Left cardiac atrium (tissue), 4 donors: ENCODE measurements around the gene GTF3C5. TPM values are rescaled to one million over a fixed set of nuclear protein-coding genes. Genes with fewer than 3 reads are reported as not detected.
A peak's percentile ranks its signal among the peaks of the same experiment; 100 is the strongest.
"Not testable (repeated sequence)": the region's sequence is repeated elsewhere in the genome, so short reads cannot be mapped to it uniquely, and the experiment has no call there.

Experiments
- ATAC-seq, 2 donors: fragments of 200-7000 bp; cut with Tn5 transposase; one replicate each; pipeline ENCODE4 v1.9.1; 2020; ENCODE audit warnings: mild to moderate bottlenecking in 2 of 2, moderate library complexity in 2 of 2
- DNase-seq: peaks from one replicate; pipeline ENCODE4 v3.0.0-alpha.2; 2020
- intact Hi-C, 2 donors: fragments of 100-400 bp; cut with DNase I; formaldehyde crosslinking; loops; one replicate each; pipeline versions ENCODE4 v1.14.1 to v1.15.1; 2022 to 2023
- total RNA-seq, 2 donors: library from RNA; stranded (reverse); fragmentation: NEBNext Ultra II Directional; extraction: Animal tissue kit (Norgen Biotek cat#: 25700); gene quantifications; one replicate each; pipeline ENCODE4 v1.2.1, GENCODE V29; 2021
- donor health status: DM: no; HTN: yes; CAD: no.
- donor health status: DM: no; HTN: yes; CAD: no; lungs with severe emphysema.
- donor health status: DM: yes; HTN: yes; CAD: no.
- donor health status: Dilated cardiomyopathy.

GTF3C5 gene
- total RNA-seq, 2 donors from 2014 or later: 30.9 to 35.2 TPM

DNA sequence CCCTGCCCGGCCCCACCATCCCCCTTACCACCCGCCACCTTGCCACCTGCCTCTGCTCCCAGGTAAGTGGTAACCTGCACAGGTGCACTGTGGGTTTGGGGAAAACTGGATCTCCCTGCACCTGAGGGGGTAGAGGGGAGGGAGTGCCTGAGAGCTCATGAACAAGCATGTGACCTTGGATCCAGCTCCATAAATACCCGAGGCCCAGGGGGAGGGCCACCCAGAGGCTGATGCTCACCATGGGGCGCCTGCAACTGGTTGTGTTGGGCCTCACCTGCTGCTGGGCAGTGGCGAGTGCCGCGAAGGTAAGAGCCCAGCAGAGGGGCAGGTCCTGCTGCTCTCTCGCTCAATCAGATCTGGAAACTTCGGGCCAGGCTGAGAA, 31.0 kb downstream of the GTF3C5 start, which contains the start of gene CEL:
CEL (plus strand) TSS at position 218 of the 382 bp plus-strand sequence; CDS start at position 240, 22 bp downstream.
- DNase-seq, intact Hi-C loops: not testable (repeated sequence)
- ATAC-seq: peak in 1 of 2 donors; percentile 11

DNA sequence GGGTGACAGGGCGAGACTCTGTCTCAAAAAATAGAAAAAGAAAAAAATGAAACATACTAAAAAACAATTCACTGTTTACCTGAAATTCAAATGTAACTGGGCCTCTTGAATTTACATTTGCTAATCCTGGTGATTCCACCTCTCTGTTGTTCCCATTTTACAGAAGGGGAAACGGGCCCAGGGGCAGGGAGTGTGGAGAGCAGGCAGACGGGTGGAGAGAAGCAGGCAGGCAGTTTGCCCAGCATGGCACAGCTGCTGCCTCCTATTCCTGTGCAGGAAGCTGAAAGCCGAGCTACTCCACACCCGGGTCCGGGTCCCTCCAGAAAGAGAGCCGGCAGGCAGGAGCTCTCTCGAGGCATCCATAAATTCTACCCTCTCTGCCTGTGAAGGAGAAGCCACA, 31.8 kb downstream of the GTF3C5 start:
- ATAC-seq, DNase-seq, intact Hi-C loops: not testable (repeated sequence)

DNA sequence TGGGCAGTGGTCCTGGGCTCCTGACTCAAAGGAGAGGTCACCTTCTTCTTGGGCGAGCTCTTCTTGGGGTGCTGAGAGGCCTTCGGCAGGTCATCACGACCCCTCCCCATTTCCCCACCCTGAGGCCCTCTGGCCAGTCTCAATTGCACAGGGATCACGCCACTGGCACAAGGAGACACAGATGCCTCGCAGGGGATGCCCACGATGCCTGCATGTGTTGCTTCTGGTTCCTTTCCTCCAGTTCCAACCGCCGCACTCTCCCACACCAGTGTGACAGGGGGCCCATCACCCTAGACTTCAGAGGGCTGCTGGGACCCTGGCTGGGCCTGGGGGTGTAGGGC, 32.3 kb downstream of the GTF3C5 start:
- ATAC-seq (no peak), DNase-seq (no peak)
- intact Hi-C loops: no loop called here

DNA sequence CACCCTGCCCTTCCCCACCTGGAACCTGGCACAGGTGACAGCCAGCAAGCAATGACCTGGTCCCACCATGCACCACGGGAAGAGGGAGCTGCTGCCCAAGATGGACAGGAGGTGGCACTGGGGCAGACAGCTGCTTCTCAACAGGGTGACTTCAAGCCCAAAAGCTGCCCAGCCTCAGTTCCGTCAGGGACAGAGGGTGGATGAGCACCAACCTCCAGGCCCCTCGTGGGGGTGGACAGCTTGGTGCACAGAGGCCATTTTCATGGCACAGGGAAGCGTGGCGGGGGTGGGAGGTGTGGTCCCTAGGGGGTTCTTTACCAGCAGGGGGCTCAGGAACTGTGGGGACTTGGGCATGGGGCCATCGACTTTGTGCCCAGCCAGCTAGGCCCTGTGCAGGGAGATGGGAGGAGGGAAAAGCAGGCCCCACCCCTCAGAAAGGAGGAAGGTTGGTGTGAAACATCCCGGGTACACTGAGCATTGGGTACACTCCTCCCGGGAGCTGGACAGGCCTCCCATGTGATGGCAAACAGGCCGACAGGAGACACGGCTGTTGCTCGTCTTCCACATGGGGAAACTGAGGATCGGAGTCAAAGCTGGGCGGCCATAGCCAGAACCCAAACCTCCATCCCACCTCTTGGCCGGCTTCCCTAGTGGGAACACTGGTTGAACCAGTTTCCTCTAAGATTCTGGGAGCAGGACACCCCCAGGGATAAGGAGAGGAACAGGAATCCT, 32.9 kb downstream of the GTF3C5 start:
- ATAC-seq: no peak
- no peak for DNase-seq
- intact Hi-C loops: no loop called here

DNA sequence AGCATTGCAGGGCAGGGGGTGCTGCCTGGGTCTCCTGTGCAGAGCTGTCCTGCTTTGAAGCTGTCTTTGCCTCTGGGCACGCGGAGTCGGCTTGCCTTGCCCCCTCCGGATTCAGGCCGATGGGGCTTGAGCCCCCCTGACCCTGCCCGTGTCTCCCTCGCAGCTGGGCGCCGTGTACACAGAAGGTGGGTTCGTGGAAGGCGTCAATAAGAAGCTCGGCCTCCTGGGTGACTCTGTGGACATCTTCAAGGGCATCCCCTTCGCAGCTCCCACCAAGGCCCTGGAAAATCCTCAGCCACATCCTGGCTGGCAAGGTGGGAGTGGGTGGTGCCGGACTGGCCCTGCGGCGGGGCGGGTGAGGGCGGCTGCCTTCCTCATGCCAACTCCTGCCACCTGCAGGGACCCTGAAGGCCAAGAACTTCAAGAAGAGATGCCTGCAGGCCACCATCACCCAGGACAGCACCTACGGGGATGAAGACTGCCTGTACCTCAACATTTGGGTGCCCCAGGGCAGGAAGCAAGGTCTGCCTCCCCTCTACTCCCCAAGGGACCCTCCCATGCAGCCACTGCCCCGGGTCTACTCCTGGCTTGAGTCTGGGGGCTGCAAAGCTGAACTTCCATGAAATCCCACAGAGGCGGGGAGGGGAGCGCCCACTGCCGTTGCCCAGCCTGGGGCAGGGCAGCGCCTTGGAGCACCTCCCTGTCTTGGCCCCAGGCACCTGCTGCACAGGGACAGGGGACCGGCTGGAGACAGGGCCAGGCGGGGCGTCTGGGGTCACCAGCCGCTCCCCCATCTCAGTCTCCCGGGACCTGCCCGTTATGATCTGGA, 33.7 kb downstream of the GTF3C5 start:
- intact Hi-C loops: no loop called here
- ATAC-seq (no peak), DNase-seq (no peak)

DNA sequence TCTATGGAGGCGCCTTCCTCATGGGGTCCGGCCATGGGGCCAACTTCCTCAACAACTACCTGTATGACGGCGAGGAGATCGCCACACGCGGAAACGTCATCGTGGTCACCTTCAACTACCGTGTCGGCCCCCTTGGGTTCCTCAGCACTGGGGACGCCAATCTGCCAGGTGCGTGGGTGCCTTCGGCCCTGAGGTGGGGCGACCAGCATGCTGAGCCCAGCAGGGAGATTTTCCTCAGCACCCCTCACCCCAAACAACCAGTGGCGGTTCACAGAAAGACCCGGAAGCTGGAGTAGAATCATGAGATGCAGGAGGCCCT, 34.2 kb downstream of the GTF3C5 start:
- DNase-seq (no peak), ATAC-seq (no peak)
- intact Hi-C loops: no loop called here

DNA sequence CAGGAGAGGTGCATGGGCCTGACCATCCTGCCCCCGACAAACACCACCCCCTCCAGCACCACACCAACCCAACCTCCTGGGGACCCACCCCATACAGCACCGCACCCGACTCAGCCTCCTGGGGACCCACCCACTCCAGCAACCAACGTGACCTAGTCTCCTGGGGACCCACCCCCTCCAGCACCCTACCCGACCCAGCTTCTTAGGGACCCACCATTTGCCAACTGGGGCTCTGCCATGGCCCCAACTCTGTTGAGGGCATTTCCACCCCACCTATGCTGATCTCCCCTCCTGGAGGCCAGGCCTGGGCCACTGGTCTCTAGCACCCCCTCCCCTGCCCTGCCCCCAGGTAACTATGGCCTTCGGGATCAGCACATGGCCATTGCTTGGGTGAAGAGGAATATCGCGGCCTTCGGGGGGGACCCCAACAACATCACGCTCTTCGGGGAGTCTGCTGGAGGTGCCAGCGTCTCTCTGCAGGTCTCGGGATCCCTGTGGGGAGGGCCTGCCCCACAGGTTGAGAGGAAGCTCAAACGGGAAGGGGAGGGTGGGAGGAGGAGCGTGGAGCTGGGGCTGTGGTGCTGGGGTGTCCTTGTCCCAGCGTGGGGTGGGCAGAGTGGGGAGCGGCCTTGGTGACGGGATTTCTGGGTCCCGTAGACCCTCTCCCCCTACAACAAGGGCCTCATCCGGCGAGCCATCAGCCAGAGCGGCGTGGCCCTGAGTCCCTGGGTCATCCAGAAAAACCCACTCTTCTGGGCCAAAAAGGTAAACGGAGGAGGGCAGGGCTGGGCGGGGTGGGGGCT, 35.6 kb downstream of the GTF3C5 start:
- intact Hi-C loops: no loop called here
- DNase-seq (no peak), ATAC-seq (no peak)

DNA sequence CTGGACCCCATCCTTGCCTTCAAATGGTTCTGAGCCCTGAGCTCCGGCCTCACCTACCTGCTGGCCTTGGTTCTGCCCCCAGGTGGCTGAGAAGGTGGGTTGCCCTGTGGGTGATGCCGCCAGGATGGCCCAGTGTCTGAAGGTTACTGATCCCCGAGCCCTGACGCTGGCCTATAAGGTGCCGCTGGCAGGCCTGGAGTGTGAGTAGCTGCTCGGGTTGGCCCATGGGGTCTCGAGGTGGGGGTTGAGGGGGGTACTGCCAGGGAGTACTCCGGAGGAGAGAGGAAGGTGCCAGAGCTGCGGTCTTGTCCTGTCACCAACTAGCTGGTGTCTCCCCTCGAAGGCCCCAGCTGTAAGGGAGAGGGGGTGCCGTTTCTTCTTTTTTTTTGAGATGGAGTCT, 36.2 kb downstream of the GTF3C5 start:
- DNase-seq: no peak
- intact Hi-C loops: no loop called here

DNA sequence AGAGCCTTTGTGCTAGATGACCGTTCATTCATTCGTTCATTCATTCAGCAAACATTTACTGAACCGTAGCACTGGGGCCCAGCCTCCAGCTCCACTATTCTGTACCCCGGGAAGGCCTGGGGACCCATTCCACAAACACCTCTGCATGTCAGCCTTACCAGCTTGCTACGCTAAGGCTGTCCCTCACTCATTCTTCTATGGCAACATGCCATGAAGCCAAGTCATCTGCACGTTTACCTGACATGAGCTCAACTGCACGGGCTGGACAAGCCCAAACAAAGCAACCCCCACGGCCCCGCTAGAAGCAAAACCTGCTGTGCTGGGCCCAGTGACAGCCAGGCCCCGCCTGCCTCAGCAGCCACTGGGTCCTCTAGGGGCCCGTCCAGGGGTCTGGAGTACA, 37.0 kb downstream of the GTF3C5 start:
- DNase-seq (no peak), ATAC-seq (no peak)
- intact Hi-C loops: no loop called here

More for the DNA sequence above, 36.2 kb downstream of the GTF3C5 start:
- ATAC-seq: no peak

DNA sequence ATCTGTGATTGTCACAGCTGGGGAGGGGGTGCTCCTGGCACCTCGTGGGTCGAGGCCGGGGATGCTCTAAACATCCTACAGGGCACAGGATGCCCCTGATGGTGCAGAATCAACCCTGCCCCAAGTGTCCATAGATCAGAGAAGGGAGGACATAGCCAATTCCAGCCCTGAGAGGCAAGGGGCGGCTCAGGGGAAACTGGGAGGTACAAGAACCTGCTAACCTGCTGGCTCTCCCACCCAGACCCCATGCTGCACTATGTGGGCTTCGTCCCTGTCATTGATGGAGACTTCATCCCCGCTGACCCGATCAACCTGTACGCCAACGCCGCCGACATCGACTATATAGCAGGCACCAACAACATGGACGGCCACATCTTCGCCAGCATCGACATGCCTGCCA, 37.6 kb downstream of the GTF3C5 start:
- intact Hi-C loops: not testable (repeated sequence)

DNA sequence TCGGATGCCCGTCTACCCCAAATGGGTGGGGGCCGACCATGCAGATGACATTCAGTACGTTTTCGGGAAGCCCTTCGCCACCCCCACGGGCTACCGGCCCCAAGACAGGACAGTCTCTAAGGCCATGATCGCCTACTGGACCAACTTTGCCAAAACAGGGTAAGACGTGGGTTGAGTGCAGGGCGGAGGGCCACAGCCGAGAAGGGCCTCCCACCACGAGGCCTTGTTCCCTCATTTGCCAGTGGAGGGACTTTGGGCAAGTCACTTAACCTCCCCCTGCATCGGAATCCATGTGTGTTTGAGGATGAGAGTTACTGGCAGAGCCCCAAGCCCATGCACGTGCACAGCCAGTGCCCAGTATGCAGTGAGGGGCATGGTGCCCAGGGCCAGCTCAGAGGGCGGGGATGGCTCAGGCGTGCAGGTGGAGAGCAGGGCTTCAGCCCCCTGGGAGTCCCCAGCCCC, 39.7 kb downstream of the GTF3C5 start:
- DNase-seq, ATAC-seq, intact Hi-C loops: not testable (repeated sequence)

More for the DNA sequence above, 37.6 kb downstream of the GTF3C5 start:
- ATAC-seq, DNase-seq: not testable (repeated sequence)

DNA sequence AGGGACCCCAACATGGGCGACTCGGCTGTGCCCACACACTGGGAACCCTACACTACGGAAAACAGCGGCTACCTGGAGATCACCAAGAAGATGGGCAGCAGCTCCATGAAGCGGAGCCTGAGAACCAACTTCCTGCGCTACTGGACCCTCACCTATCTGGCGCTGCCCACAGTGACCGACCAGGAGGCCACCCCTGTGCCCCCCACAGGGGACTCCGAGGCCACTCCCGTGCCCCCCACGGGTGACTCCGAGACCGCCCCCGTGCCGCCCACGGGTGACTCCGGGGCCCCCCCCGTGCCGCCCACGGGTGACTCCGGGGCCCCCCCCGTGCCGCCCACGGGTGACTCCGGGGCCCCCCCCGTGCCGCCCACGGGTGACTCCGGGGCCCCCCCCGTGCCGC, 40.2 kb downstream of the GTF3C5 start:
- intact Hi-C loops, DNase-seq, ATAC-seq: not testable (repeated sequence)

DNA sequence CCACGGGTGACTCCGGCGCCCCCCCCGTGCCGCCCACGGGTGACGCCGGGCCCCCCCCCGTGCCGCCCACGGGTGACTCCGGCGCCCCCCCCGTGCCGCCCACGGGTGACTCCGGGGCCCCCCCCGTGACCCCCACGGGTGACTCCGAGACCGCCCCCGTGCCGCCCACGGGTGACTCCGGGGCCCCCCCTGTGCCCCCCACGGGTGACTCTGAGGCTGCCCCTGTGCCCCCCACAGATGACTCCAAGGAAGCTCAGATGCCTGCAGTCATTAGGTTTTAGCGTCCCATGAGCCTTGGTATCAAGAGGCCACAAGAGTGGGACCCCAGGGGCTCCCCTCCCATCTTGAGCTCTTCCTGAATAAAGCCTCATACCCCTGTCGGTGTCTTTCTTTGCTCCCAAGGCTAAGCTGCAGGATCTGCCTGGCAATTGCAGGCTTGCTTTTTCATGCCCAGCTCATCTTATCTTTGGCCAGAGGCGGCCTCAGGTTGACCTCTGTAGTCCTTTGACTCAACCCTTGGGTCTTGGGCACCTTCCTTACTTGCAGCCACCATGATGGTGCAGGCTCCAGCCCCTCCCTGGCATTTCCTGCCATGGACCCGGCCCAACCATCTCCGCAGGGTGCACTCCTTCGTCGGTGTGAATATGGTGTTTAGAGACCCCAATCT, 40.8 kb downstream of the GTF3C5 start:
- ATAC-seq: no peak
- intact Hi-C loops: no loop called here
- no peak for DNase-seq

DNA sequence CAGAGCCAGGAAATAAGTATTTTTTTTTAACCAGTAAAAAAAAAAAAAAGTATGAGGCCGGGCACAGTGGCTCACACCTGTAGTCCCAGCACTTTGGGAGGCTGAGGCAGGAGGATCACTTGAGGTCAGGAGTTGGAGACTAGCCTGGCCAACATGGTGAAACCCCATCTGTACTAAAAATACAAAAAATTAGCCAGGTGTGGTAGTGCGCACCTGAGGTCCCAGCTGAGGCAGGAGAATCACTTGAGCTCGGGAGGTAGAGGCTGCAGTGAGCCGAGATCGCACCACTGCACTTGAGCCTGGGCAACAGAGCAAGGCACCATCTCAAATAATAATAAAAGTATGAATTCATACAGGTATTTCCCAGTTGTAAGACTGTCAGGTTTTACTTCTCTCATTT, 41.4 kb downstream of the GTF3C5 start:
- DNase-seq, ATAC-seq, intact Hi-C loops: not testable (repeated sequence)

DNA sequence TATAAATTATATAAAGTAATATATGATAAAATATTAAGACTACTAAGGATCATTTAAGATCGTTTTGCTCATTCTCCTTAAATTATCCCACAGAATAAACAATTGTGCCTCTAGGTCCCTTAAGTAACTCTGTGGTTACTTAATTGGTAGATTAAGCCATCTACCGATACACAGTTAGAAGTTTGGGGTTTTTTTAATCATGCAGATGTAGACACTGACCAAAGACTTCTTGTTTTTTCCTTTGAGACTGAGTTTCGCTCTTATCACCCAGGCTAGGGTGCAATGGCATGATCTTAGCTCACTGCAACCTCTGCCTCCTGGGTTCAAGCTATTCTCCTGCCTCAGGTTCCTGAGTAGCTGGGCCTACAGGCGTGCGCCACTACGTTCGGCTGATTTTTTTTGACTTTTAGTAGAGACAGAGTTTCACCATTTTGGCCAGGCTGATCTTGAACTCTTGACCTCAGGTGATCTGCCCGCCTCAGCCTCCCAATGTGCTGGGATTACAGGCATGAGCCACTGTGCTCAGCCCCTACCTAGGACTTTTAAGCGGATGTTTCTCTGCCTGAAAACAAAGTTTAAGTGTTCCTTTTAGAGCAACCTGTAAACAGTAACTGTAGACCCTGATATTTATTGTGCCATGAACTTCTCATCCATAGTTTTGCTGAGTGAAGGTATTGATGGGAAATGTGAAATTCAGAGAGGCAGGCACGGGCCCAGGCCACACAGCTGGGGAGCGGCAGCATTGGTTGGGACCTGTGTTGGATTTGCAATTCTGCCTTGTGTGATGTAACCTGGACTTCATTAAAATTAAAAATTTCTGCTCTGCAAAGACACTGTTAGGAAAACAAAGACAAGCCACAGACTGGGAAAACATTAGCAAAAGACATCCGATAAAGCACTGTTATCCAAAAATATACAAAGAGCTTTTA, 42.6 kb downstream of the GTF3C5 start:
- ATAC-seq (no peak), DNase-seq (no peak)
- intact Hi-C loops: no loop called here

DNA sequence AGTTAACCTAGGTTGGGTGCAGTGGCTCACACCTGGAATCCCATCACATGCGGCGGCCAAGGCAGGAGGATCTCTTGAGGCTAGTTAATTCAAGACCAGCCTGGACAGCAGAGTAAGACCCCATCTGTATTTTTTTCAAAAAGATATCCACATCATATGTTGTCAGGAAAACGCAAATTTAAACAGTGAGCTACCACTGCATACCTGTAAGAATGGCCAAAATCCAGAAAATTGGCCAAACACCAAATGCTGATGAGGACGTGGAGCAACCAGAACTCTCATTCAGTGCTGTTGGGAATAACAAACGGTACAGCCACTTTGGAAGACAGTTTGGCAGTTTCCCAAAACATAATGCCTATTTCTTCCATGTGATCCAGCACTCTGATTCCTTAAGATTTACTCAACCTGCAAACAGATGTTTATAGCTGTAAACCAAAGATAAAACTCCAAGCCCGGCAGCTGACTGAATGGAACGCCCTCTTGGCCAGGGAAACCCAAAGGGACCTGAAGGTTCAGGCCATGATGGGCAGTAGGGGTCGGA, 43.4 kb downstream of the GTF3C5 start:
- DNase-seq: no peak
- ATAC-seq: no peak
- intact Hi-C loops: no loop called here

DNA sequence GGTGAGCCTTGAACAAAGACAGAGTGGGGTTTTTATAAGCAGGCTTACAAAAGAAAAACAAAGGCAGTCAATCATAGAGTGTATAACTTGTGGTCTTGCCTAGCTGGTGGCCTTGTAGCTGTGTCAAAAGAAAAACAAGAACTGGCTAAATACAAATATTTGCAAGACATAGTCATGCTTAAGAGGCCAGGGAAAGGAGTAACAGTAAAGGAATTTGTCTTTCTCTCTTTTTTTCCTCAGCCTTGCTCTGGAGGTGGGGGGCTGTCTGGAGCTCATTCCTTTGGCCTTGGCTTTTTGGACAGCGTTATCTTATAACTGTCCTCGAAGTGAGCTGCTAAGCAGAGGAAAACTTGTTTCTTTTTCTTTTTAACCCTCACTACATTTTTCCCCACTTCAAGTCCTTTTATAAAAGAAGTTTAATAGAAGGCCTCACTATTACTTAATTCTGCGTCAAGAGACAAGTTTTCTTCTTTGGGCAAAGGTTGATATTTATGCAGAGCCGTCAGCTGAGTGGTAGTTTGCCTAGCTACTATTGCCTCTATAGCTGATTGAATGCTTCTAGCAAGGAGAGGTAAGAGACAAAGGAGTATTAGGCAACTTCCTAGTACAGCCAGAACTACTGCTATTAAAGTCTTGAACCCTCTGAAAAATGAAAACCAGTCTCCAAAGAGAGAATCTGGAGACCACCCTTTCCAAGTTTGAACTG, 45.3 kb downstream of the GTF3C5 start:
- DNase-seq (no peak), ATAC-seq (peak; percentile 15 to 55)
- intact Hi-C loops: no loop called here
